Coronary artery (tissue), 2 donors: ENCODE results near the gene MKRN2.
"Not testable (repeated sequence)": the region's sequence is repeated elsewhere in the genome, so short reads cannot be mapped to it uniquely, and the experiment has no call there.

Experiments used
- DNase-seq: peaks from one replicate; pipeline ENCODE4 v3.0.0-alpha.2; 2017; ENCODE audit warnings: low spot score
- H3K27ac ChIP-seq, 2 donors: fragments of 200-600 bp; sonication (generic); one replicate each; pipeline ENCODE4 v1.5.1; 2016 to 2019
- H3K4me3 ChIP-seq: fragments of 200-600 bp; sonication (generic); 2 replicates; pipeline ENCODE4 v1.5.1; 2016; ENCODE audit warnings: mild to moderate bottlenecking, moderate library complexity
- CTCF ChIP-seq: fragments of 200-600 bp; sonication (generic); IDR thresholded peaks from one replicate; pipeline ENCODE4 v1.5.1; 2019; ENCODE audit warnings: antibody characterized with exemption

MKRN2 gene

GRCh38 chr3:12624056-12624455 lies 67.2 kb downstream of the MKRN2 start:
- no peak for TF ChIP-seq CTCF
- no peak for DNase-seq
- Histone ChIP-seq H3K27ac (no peak overlapping the region), H3K4me3 (no peak overlapping the region)

- H3K4me3 ChIP-seq, DNase-seq: not testable (repeated sequence)
- peak overlapping the region; percentile 3 to 29 for H3K27ac ChIP-seq
Observed at GRCh38 chr3:12624964-12625363, 68.1 kb downstream of the MKRN2 start.

GRCh38 chr3:12627370-12627769 lies 70.5 kb downstream of the MKRN2 start:
- TF ChIP-seq CTCF = no peak
- DNase-seq = no peak
- Histone ChIP-seq H3K27ac (no peak overlapping the region), H3K4me3 (no peak overlapping the region)

- Histone ChIP-seq H3K4me3 (no peak overlapping the region), H3K27ac (peak overlapping the region in 1 of 2 donors; percentile 40)
- DNase-seq = no peak
- TF ChIP-seq CTCF = no peak
Observed at GRCh38 chr3:12628813-12629212, 71.9 kb downstream of the MKRN2 start.

GRCh38 chr3:12629560-12629959 lies 72.7 kb downstream of the MKRN2 start:
- no peak for DNase-seq
- Histone ChIP-seq H3K27ac (peak overlapping the region; percentile 28), H3K4me3 (peak overlapping the region; percentile 3)
- TF ChIP-seq CTCF = no peak

GRCh38 chr3:12630292-12630691 lies 73.4 kb downstream of the MKRN2 start:
- no peak for DNase-seq
- H3K27ac ChIP-seq = peak overlapping the region; percentile 3 to 28
- TF ChIP-seq CTCF = no peak
- no peak overlapping the region for H3K4me3 ChIP-seq

- not testable (repeated sequence) for DNase-seq, H3K4me3 ChIP-seq
- H3K27ac ChIP-seq = peak overlapping the region; percentile 3 to 28
Observed at GRCh38 chr3:12630843-12631242, 74.0 kb downstream of the MKRN2 start.

- no peak for DNase-seq
- TF ChIP-seq CTCF = no peak
- Histone ChIP-seq H3K4me3 (no peak overlapping the region), H3K27ac (no peak overlapping the region)
Observed at GRCh38 chr3:12632523-12632922, 75.6 kb downstream of the MKRN2 start.
